ENCODE measurements around the gene IZUMO4. TPM values are rescaled to one million over a fixed set of nuclear protein-coding genes. Genes with fewer than 3 reads are reported as not detected.

IZUMO4 gene
- total and polyA plus RNA-seq, 4 donors: 1.2 to 1.4 (median 1.2) TPM

- peak; percentile 94 for TF ChIP-seq REST (IDR thresholded peaks at IDR 0.05)
- TF ChIP-seq MAX (IDR thresholded peaks at IDR 0.05): no peak
- DNase-seq (ENCODE audit: low spot score): no peak
- Histone ChIP-seq H3K27me3 (ENCODE audit: control insufficient read depth in 4 of 4, insufficient read depth in 4 of 4, low read length in 3 of 4) (no peaks in the 10 kb centered on the region), H3K4me3 (ENCODE audit: low read depth in 1 of 3, low read length in 3 of 3) (no peak overlapping the region), H3K36me3 (ENCODE audit: control insufficient read depth in 4 of 4, insufficient read depth in 3 of 4, low read depth in 1 of 4, low read length in 3 of 4) (peaks cover 14 to 73% (median 36%) of the 10 kb centered on the region in 4 donors), H3K9ac (ENCODE audit: low read depth in 1 of 2, low read length in 2 of 2) (no peak overlapping the region), H3K27ac (ENCODE audit: low read depth in 1 of 2, low read length in 2 of 2) (no peak overlapping the region), H3K9me3 (ENCODE audit: control insufficient read depth in 4 of 4, low read length in 3 of 4) (no peaks in the 10 kb centered on the region), H3K4me1 (ENCODE audit: control insufficient read depth in 4 of 4, insufficient read depth in 4 of 4, low read length in 3 of 4) (no peaks in the 10 kb centered on the region)
- WGBS: 95% methylated on average over 25 of the region's 25 CpGs
These were observed 27.1 kb downstream of the IZUMO4 start for GRCh38 chr19:2123682-2124387.

- H3K9me3 ChIP-seq (ENCODE audit: control insufficient read depth in 4 of 4, low read length in 3 of 4): no peaks in the 10 kb centered on the region
- H3K36me3 ChIP-seq (ENCODE audit: control insufficient read depth in 4 of 4, insufficient read depth in 3 of 4, low read depth in 1 of 4, low read length in 3 of 4): peaks cover 18 to 71% (median 38%) of the 10 kb centered on the region in 4 donors
- H3K27ac ChIP-seq (ENCODE audit: low read depth in 1 of 2, low read length in 2 of 2): no peak overlapping the region
- no peak for DNase-seq (ENCODE audit: low spot score)
- no peaks in the 10 kb centered on the region for H3K4me1 ChIP-seq (ENCODE audit: control insufficient read depth in 4 of 4, insufficient read depth in 4 of 4, low read length in 3 of 4)
- no peak overlapping the region for H3K4me3 ChIP-seq (ENCODE audit: low read depth in 1 of 3, low read length in 3 of 3)
- TF ChIP-seq HNF4G (IDR thresholded peaks at IDR 0.05) (no peak), EGR1 (IDR thresholded peaks at IDR 0.05; ENCODE audit: low read depth in 2 of 2) (no peak), HNF4A (conservative IDR thresholded peaks at IDR 0.05) (no peak), MAX (IDR thresholded peaks at IDR 0.05) (no peak), FOXA2 (IDR thresholded peaks at IDR 0.05) (no peak), REST (IDR thresholded peaks at IDR 0.05) (no peak), ZBTB33 (IDR thresholded peaks at IDR 0.05) (no peak), YY1 (IDR thresholded peaks at IDR 0.05) (no peak), CTCF (IDR thresholded peaks at IDR 0.05; ENCODE audit: low read depth, low read length, missing input control) (no peak), RAD21 (IDR thresholded peaks at IDR 0.05) (no peak), TAF1 (conservative IDR thresholded peaks at IDR 0.05) (no peak), FOXA1 (IDR thresholded peaks at IDR 0.05) (no peak), GABPA (IDR thresholded peaks at IDR 0.05 in 1 of 2, conservative IDR thresholded peaks at IDR 0.05 in 1 of 2) (no peak), ATF3 (IDR thresholded peaks at IDR 0.05) (no peak), RXRA (IDR thresholded peaks at IDR 0.05) (no peak), JUND (IDR thresholded peaks at IDR 0.05) (no peak), SP1 (IDR thresholded peaks at IDR 0.05) (no peak)
- WGBS: 97% methylated on average over 24 of the region's 24 CpGs
- no peaks in the 10 kb centered on the region for H3K27me3 ChIP-seq (ENCODE audit: control insufficient read depth in 4 of 4, insufficient read depth in 4 of 4, low read length in 3 of 4)
- H3K9ac ChIP-seq (ENCODE audit: low read depth in 1 of 2, low read length in 2 of 2): no peak overlapping the region
These were observed 30.3 kb downstream of the IZUMO4 start for GRCh38 chr19:2126879-2127518.

Measured in liver (tissue), 9 donors.